A673 (cell line): ENCODE data around the gene LRP1-AS.

Experiments
- EZH2 ChIP-seq: fragments of 200-600 bp; sonication (generic); IDR thresholded peaks from 2 replicates; pipeline ENCODE4 v1.6.1; 2017; ENCODE audit warnings: borderline replicate concordance, low read depth, mild to moderate bottlenecking, mixed read lengths, antibody characterized with exemption, low read length; ENCODE audit not compliant: poor library complexity, severe bottlenecking
- TF ChIP-seq, protein P1 (sequence below): fragments of 300-800, 200-600 bp; sonication (generic); conservative IDR thresholded peaks from 2 replicates; pipeline ENCODE4 v1.5.1; 2017; ENCODE audit warnings: low read depth, mild to moderate bottlenecking, antibody characterized with exemption, low read length, moderate library complexity, mixed read lengths

- TF ChIP-seq, protein P1, sequence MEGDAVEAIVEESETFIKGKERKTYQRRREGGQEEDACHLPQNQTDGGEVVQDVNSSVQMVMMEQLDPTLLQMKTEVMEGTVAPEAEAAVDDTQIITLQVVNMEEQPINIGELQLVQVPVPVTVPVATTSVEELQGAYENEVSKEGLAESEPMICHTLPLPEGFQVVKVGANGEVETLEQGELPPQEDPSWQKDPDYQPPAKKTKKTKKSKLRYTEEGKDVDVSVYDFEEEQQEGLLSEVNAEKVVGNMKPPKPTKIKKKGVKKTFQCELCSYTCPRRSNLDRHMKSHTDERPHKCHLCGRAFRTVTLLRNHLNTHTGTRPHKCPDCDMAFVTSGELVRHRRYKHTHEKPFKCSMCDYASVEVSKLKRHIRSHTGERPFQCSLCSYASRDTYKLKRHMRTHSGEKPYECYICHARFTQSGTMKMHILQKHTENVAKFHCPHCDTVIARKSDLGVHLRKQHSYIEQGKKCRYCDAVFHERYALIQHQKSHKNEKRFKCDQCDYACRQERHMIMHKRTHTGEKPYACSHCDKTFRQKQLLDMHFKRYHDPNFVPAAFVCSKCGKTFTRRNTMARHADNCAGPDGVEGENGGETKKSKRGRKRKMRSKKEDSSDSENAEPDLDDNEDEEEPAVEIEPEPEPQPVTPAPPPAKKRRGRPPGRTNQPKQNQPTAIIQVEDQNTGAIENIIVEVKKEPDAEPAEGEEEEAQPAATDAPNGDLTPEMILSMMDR, result no peak
- no peak for TF ChIP-seq EZH2
Measured at GRCh38 chr12:57106021-57106708, 41.3 kb downstream of the LRP1-AS start.
